Spleen (tissue), 11 donors: ENCODE data around the gene CADPS2. TPM values are rescaled to one million over a fixed set of nuclear protein-coding genes. Genes with fewer than 3 reads are reported as not detected.

ENCODE experiments used
- DNase-seq: peaks from one replicate; pipeline ENCODE4 v3.0.0-alpha.2; 2020
- H3K27ac ChIP-seq, 8 donors: fragments of 200-600 bp; sonication (generic) in 7 of 8; 1 replicate in 4 of 8; 2 replicates in 4 of 8; pipeline versions ENCODE4 v1.5.0 to v1.8.0; 2016 to 2021; ENCODE audit warnings: inconsistent platforms in 4 of 8, mild to moderate bottlenecking in 4 of 8, moderate library complexity in 1 of 8
- H3K27me3 ChIP-seq, 7 donors: fragments of 200-600 bp; sonication (generic) in 6 of 7; replicated peaks in 1 of 7; 1 replicate in 4 of 7; 2 replicates in 3 of 7; pipeline versions ENCODE4 v1.5.0 to v1.8.0; 2016 to 2021; ENCODE audit warnings: inconsistent platforms in 3 of 7, mild to moderate bottlenecking in 1 of 7
- H3K36me3 ChIP-seq, 6 donors: fragments of 200-600 bp; sonication (generic) in 5 of 6; 1 replicate in 4 of 6; 2 replicates in 2 of 6; pipeline versions ENCODE4 v1.5.0 to v1.8.0; 2016 to 2021; ENCODE audit warnings: inconsistent platforms in 2 of 6
- H3K4me1 ChIP-seq, 6 donors: fragments of 200-600 bp; sonication (generic) in 5 of 6; 1 replicate in 3 of 6; 2 replicates in 3 of 6; pipeline versions ENCODE4 v1.5.0 to v1.8.0; 2016 to 2021; ENCODE audit warnings: inconsistent platforms in 3 of 6
- H3K4me3 ChIP-seq, 8 donors: fragments of 200-600 bp; sonication (generic) in 7 of 8; 1 replicate in 4 of 8; 2 replicates in 4 of 8; pipeline versions ENCODE4 v1.5.0 to v1.8.0; 2016 to 2021; ENCODE audit warnings: inconsistent platforms in 4 of 8, mild to moderate bottlenecking in 4 of 8, moderate library complexity in 2 of 8
- H3K9me3 ChIP-seq, 8 donors: fragments of 200-600 bp; sonication (generic) in 7 of 8; 1 replicate in 4 of 8; 2 replicates in 4 of 8; pipeline versions ENCODE4 v1.5.0 to v1.8.0; 2016 to 2021; ENCODE audit warnings: inconsistent platforms in 4 of 8
- CTCF ChIP-seq, 11 experiments: fragments of 200-600 bp in 7 of 11; fragments of 450-650 bp in 4 of 11; sonication (generic) in 4 of 11; IDR thresholded peaks in 8 of 11; conservative IDR thresholded peaks in 3 of 11; 1 replicate in 7 of 11; 2 replicates in 4 of 11; pipeline versions ENCODE4 v1.4.0 to v1.8.0; 2016 to 2021; ENCODE audit warnings: antibody characterized with exemption in 11 of 11, inconsistent platforms in 4 of 11, mild to moderate bottlenecking in 1 of 11
- POLR2A ChIP-seq, 3 donors: fragments of 450-650 bp; IDR thresholded peaks; one replicate each; pipeline ENCODE4 v1.5.1; 2017; ENCODE audit warnings: antibody characterized with exemption in 3 of 3, mild to moderate bottlenecking in 1 of 3
- POLR2AphosphoS5 ChIP-seq, 3 donors: sonication (generic); formaldehyde crosslinking; IDR thresholded peaks; one replicate each; pipeline ENCODE4 v1.5.1; 2017; ENCODE audit warnings: antibody characterized with exemption in 3 of 3
- WGBS, 5 donors: extraction: QIAGEN DNeasy Blood & Tissue Kit in 3 of 5; methylation state at CpG; one replicate each; pipeline versions ENCODE4 v1.1.5 to v1.1.7; 2013 to 2018; 5-methylcytosine and 5-hydroxymethylcytosine counted together
- intact Hi-C: fragments of 100-400 bp; cut with DNase I; formaldehyde crosslinking; loops from one replicate; pipeline ENCODE4 v1.15.0; 2023; ENCODE audit warnings: low total_unique reads
- polyA plus RNA-seq, 3 donors: library from polyadenylated mRNA; stranded (reverse); fragments of 200-250 nt; gene quantifications; one replicate each; pipeline ENCODE4 v1.2.1, GENCODE V29; 2013
- total RNA-seq, 7 donors: library from RNA; depleted of rRNA in 3 of 7; stranded (reverse); fragments of >200 nt in 3 of 7; fragmentation: NEBNext Ultra II Directional in 4 of 7; extraction: Animal tissue kit (Norgen Biotek cat#: 25700) in 4 of 7; gene quantifications; one replicate each; pipeline versions ENCODE4 v1.1.0 to v1.2.1, GENCODE V29; 2016 to 2021
- donor health status: healthy with polysubstance abuse.
- donor health status: DM: no; HTN: no; CAD: no; lungs with moderate emphysema.
- donor health status: DM: no; HTN: no; CAD: no.
- donor health status: Bipolar disorder and iron deficiency.
- donor health status: healthy.
- donor health status: DM: no; HTN: no; CAD: no.
- donor health status: DM: yes; HTN: yes; CAD: no.

The CADPS2 gene
- total and polyA plus RNA-seq, 10 donors = 2.4 to 19.3 (median 11.7) TPM

- 25 to 50% (median 43%) methylated on average over 1 of the region's 1 CpG for WGBS, 5 donors
- H3K4me1 ChIP-seq = no peaks in the 10 kb centered on the region
- no peaks in the 10 kb centered on the region for H3K9me3 ChIP-seq
- no peak overlapping the region for H3K27ac ChIP-seq
- intact Hi-C loops = no loop called here
- TF ChIP-seq POLR2AphosphoS5 (IDR thresholded peaks at IDR 0.05) = no peak
- no peak for TF ChIP-seq POLR2A (IDR thresholded peaks at IDR 0.05)
- no peak for TF ChIP-seq CTCF (IDR thresholded peaks at IDR 0.05 in 8 of 11, conservative IDR thresholded peaks at IDR 0.05 in 3 of 11)
- no peaks in the 10 kb centered on the region for H3K27me3 ChIP-seq
- H3K36me3 ChIP-seq = no peaks in the 10 kb centered on the region
- no peak overlapping the region for H3K4me3 ChIP-seq
- no peak for DNase-seq
These were observed 370.9 kb downstream of the CADPS2 start for GRCh38 chr7:122515404-122515803.

GRCh38 chr7:122511268-122511667 is 375.0 kb downstream of the CADPS2 start:
- H3K36me3 ChIP-seq = no peaks in the 10 kb centered on the region
- H3K27ac ChIP-seq = no peak overlapping the region
- H3K4me3 ChIP-seq = no peak overlapping the region
- H3K27me3 ChIP-seq = no peaks in the 10 kb centered on the region
- intact Hi-C loops = no loop called here
- H3K4me1 ChIP-seq = no peaks in the 10 kb centered on the region
- DNase-seq = no peak
- no peaks in the 10 kb centered on the region for H3K9me3 ChIP-seq
- WGBS, 5 donors = 52 to 72% (median 67%) methylated on average over 2 of the region's 2 CpGs
- no peak for TF ChIP-seq POLR2A (IDR thresholded peaks at IDR 0.05)
- no peak for TF ChIP-seq POLR2AphosphoS5 (IDR thresholded peaks at IDR 0.05)
- no peak for TF ChIP-seq CTCF (IDR thresholded peaks at IDR 0.05 in 8 of 11, conservative IDR thresholded peaks at IDR 0.05 in 3 of 11)

- H3K27ac ChIP-seq = no peak overlapping the region
- H3K4me1 ChIP-seq = no peaks in the 10 kb centered on the region
- 57 to 64% (median 59%) methylated on average over 2 of the region's 2 CpGs for WGBS, 5 donors
- no peaks in the 10 kb centered on the region for H3K36me3 ChIP-seq
- H3K27me3 ChIP-seq = no peaks in the 10 kb centered on the region
- no peak overlapping the region for H3K4me3 ChIP-seq
- H3K9me3 ChIP-seq = no peaks in the 10 kb centered on the region
- TF ChIP-seq POLR2AphosphoS5 (IDR thresholded peaks at IDR 0.05) = no peak
- TF ChIP-seq POLR2A (IDR thresholded peaks at IDR 0.05) = no peak
- no peak for TF ChIP-seq CTCF (IDR thresholded peaks at IDR 0.05 in 8 of 11, conservative IDR thresholded peaks at IDR 0.05 in 3 of 11)
- DNase-seq = no peak
- intact Hi-C loops = no loop called here
These were observed 378.7 kb downstream of the CADPS2 start for GRCh38 chr7:122507591-122507990.

GRCh38 chr7:122492007-122492406 is 394.3 kb downstream of the CADPS2 start:
- intact Hi-C loops = no loop called here
- Histone ChIP-seq H3K4me3 (no peak overlapping the region), H3K27ac (no peak overlapping the region), H3K9me3 (no peaks in the 10 kb centered on the region), H3K27me3 (no peaks in the 10 kb centered on the region), H3K36me3 (no peaks in the 10 kb centered on the region), H3K4me1 (no peaks in the 10 kb centered on the region)
- 93 to 99% (median 97%) methylated on average over 6 of the region's 6 CpGs for WGBS, 5 donors
- DNase-seq = no peak
- no peak for TF ChIP-seq POLR2A (IDR thresholded peaks at IDR 0.05)
- TF ChIP-seq POLR2AphosphoS5 (IDR thresholded peaks at IDR 0.05) = no peak
- TF ChIP-seq CTCF (IDR thresholded peaks at IDR 0.05 in 8 of 11, conservative IDR thresholded peaks at IDR 0.05 in 3 of 11) = no peak
